ENCODE data around the gene KPNA6. TPM values are rescaled to one million over a fixed set of nuclear protein-coding genes. Genes with fewer than 3 reads are reported as not detected.
"Not testable (repeated sequence)": the region's sequence is repeated elsewhere in the genome, so short reads cannot be mapped to it uniquely, and the experiment has no call there.

Gene KPNA6
- total RNA-seq, 1 donor from 2014 or later: 28.7 TPM

- peaks cover 36% of the 10 kb centered on the region for H3K4me1 ChIP-seq
- intact Hi-C loops (cut with DNase I): no loop called here
Measured at GRCh38 chr1:32138965-32139364, 31.1 kb downstream of the KPNA6 start.

GRCh38 chr1:32142446-32143301 is 34.8 kb downstream of the KPNA6 start:
- H3K27ac ChIP-seq: peak overlapping the region; percentile 17
- H3K9me3 ChIP-seq: no peaks in the 10 kb centered on the region
- intact Hi-C loops (cut with DNase I): no loop called here
- TF ChIP-seq CTCF (IDR thresholded peaks at IDR 0.05): no peak
- TF ChIP-seq POLR2AphosphoS5 (IDR thresholded peaks at IDR 0.05; ENCODE audit: insufficient read depth in 1 of 2, low read depth in 1 of 2): peak in 1 of 2 donors; percentile 12
- H3K4me1 ChIP-seq: peaks cover 35% of the 10 kb centered on the region
- H3K4me3 ChIP-seq: no peak overlapping the region
- no peaks in the 10 kb centered on the region for H3K36me3 ChIP-seq
- DNase-seq (ENCODE audit: extremely low spot score in 2 of 2): no peak
- H3K27me3 ChIP-seq: no peaks in the 10 kb centered on the region

More at GRCh38 chr1:32138965-32139364, 31.1 kb downstream of the KPNA6 start:
- Histone ChIP-seq H3K27ac (no peak overlapping the region), H3K27me3 (no peaks in the 10 kb centered on the region), H3K9me3 (no peaks in the 10 kb centered on the region), H3K4me3 (no peak overlapping the region), H3K36me3 (no peaks in the 10 kb centered on the region)
- TF ChIP-seq POLR2A (IDR thresholded peaks at IDR 0.05) (no peak), CTCF (IDR thresholded peaks at IDR 0.05) (no peak), POLR2AphosphoS5 (IDR thresholded peaks at IDR 0.05; ENCODE audit: insufficient read depth in 1 of 2, low read depth in 1 of 2) (no peak)
- no peak for DNase-seq (ENCODE audit: extremely low spot score in 2 of 2)

- peaks cover 33% of the 10 kb centered on the region for H3K4me1 ChIP-seq
- H3K27me3 ChIP-seq; DNase-seq (ENCODE audit: extremely low spot score in 2 of 2); H3K27ac ChIP-seq; intact Hi-C loops (cut with DNase I); H3K4me3 ChIP-seq; H3K36me3 ChIP-seq; H3K9me3 ChIP-seq: not testable (repeated sequence)
Measured at GRCh38 chr1:32143302-32143695, 35.4 kb downstream of the KPNA6 start.

- DNase-seq (ENCODE audit: extremely low spot score in 2 of 2): no peak
- Histone ChIP-seq H3K27me3 (no peaks in the 10 kb centered on the region), H3K4me1 (peaks cover 26% of the 10 kb centered on the region), H3K4me3 (no peak overlapping the region), H3K9me3 (no peaks in the 10 kb centered on the region), H3K36me3 (no peaks in the 10 kb centered on the region), H3K27ac (no peak overlapping the region)
- no peak for TF ChIP-seq POLR2A (IDR thresholded peaks at IDR 0.05)
- no peak for TF ChIP-seq POLR2AphosphoS5 (IDR thresholded peaks at IDR 0.05; ENCODE audit: insufficient read depth in 1 of 2, low read depth in 1 of 2)
- no peak for TF ChIP-seq CTCF (IDR thresholded peaks at IDR 0.05)
- intact Hi-C loops (cut with DNase I): no loop called here
Measured at GRCh38 chr1:32144033-32144432, 36.2 kb downstream of the KPNA6 start.

- peaks cover 22% of the 10 kb centered on the region for H3K4me1 ChIP-seq
- H3K27me3 ChIP-seq; H3K9me3 ChIP-seq; H3K4me3 ChIP-seq; H3K36me3 ChIP-seq; H3K27ac ChIP-seq; intact Hi-C loops (cut with DNase I); DNase-seq (ENCODE audit: extremely low spot score in 2 of 2): not testable (repeated sequence)
Measured at GRCh38 chr1:32147799-32148198, 39.9 kb downstream of the KPNA6 start.

- H3K4me1 ChIP-seq: peaks cover 19% of the 10 kb centered on the region
- TF ChIP-seq POLR2AphosphoS5 (IDR thresholded peaks at IDR 0.05; ENCODE audit: insufficient read depth in 1 of 2, low read depth in 1 of 2) (no peak), CTCF (IDR thresholded peaks at IDR 0.05) (no peak), POLR2A (IDR thresholded peaks at IDR 0.05) (no peak)
- H3K36me3 ChIP-seq: peaks cover 0 to 11% of the 10 kb centered on the region in 2 donors
- H3K27me3 ChIP-seq: no peaks in the 10 kb centered on the region
- intact Hi-C loops (cut with DNase I): no loop called here
- no peak for DNase-seq (ENCODE audit: extremely low spot score in 2 of 2)
- no peak overlapping the region for H3K4me3 ChIP-seq
- H3K27ac ChIP-seq: peak overlapping the region; percentile 41
- H3K9me3 ChIP-seq: no peaks in the 10 kb centered on the region
Measured at GRCh38 chr1:32150847-32151246, 43.0 kb downstream of the KPNA6 start.

Measured in vagina (tissue), 2 donors.